Posterior vena cava (tissue), 2 donors: ENCODE data around the gene BRAT1. TPM values are rescaled to one million over a fixed set of nuclear protein-coding genes. Genes with fewer than 3 reads are reported as not detected.
A peak's percentile ranks its signal among the peaks of the same experiment; 100 is the strongest.

ENCODE experiments used
- DNase-seq: peaks from one replicate; pipeline ENCODE4 v3.0.0-alpha.2; 2020; ENCODE audit warnings: low spot score
- intact Hi-C, 2 donors: fragments of 100-400 bp; cut with DNase I; formaldehyde crosslinking; loops; one replicate each; pipeline versions ENCODE4 v1.14.1 to v1.14.2; 2022 to 2023
- total RNA-seq, 2 donors: library from RNA; stranded (reverse); fragmentation: NEBNext Ultra II Directional; extraction: Animal tissue kit (Norgen Biotek cat#: 25700); gene quantifications; one replicate each; pipeline ENCODE4 v1.2.1, GENCODE V29; 2021
- donor health status: DM: yes; HTN: yes; CAD: no.
- donor health status: DM: yes; HTN: yes; CAD: no.

The BRAT1 gene
- total RNA-seq, 2 donors from 2014 or later = 16.3 to 17.2 TPM

DNA sequence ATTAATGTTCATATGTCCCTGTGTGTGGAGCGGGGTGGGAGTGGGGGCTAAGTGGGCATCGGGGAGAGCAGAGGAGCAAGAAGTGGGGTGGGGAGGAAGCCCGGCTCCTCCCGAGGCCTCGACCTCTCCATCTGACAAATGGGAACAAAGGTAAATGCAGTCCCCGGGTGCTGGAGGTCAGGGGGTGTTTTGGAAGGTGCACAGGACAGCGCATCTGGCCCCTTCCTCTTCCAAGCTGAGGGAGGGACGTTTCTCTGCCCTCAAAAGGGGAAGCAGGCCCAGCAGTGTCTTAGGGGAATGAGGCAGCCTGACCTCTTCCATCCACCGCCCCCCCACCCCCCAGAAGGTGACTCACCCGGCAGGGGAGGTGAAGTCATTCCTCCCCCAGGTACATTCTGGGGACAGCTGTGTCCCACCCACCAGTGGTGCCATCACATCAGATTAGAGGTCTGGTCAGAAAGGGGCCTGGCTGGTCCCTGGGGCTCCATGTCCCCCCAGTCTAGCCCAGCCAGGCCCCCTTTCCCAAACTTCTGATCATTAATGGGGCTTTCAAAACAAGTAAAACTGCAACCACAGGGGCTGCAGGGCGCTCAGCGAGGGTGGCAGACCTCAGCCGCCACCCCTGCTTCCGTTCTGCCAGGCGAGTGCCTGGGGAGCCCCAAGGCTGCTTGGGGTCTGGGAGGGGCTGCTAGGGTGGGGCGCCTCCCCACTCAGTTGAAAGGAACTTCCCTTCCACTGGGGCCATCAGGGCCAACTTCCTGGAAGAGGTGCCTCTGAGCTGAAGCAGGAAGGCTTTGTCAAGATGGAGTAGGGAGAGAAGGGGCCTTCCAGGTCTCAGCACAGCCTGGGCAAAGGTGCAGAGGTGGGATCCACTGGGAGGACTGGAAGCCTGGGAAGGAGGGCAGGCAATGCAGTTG lies 25.0 kb downstream of the BRAT1 start:
- DNase-seq = peak; percentile 83
- intact Hi-C loops = no loop called here

- intact Hi-C loops = no loop called here
Measured at GRCh38 chr7:2529161-2530070, 25.9 kb downstream of the BRAT1 start.

GRCh38 chr7:2528481-2529095 lies 26.7 kb downstream of the BRAT1 start:
- intact Hi-C loops = no loop called here
- DNase-seq = peak; percentile 64

More at GRCh38 chr7:2529161-2530070, 25.9 kb downstream of the BRAT1 start:
- peak; percentile 93 for DNase-seq

- DNase-seq = peak; percentile 80
- intact Hi-C loops = no loop called here
Measured at GRCh38 chr7:2527505-2528467, 27.5 kb downstream of the BRAT1 start.

DNA sequence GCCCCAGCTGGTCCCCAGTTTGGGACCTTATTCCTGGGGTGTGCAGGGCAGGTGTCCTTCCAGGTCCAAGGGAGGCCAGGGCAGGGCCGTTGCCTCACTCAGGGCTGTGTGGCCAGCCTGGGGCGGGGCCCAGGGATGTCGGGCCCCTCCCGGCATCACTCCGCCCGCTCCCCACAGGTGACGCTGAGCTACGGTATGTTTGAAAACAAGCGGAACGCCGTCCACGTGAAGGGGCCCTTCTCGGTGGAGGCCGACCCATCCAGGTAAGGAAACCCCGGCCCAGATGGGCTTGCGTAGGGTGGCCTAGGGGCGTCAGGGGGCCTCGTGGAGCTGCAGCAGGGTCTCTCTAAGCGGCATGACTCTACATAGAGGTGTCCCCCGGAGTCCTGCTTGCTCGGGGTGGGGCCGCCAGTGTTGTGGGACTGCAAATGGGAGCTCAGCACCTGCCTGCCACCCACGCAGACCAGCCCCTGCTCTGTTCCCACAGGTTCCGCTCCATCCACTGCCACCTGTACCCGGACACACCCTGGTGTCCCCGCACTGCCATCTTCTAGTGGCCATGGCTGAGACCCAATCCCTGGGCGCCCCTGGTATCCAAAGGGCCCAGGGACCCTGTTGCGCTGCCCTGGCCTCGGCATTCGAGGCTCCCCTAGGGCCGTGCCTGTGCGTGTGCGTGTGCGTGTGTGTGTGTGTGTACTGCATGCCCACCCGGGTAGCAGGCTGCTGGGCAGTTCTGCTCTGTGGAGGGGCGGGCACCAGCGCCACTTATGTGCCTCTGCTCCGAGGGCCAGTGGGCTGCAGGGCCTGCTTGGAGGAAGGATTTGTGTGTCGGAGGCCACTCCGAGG lies 28.4 kb downstream of the BRAT1 start:
- intact Hi-C loops = no loop called here
- DNase-seq = peak; percentile 81

DNA sequence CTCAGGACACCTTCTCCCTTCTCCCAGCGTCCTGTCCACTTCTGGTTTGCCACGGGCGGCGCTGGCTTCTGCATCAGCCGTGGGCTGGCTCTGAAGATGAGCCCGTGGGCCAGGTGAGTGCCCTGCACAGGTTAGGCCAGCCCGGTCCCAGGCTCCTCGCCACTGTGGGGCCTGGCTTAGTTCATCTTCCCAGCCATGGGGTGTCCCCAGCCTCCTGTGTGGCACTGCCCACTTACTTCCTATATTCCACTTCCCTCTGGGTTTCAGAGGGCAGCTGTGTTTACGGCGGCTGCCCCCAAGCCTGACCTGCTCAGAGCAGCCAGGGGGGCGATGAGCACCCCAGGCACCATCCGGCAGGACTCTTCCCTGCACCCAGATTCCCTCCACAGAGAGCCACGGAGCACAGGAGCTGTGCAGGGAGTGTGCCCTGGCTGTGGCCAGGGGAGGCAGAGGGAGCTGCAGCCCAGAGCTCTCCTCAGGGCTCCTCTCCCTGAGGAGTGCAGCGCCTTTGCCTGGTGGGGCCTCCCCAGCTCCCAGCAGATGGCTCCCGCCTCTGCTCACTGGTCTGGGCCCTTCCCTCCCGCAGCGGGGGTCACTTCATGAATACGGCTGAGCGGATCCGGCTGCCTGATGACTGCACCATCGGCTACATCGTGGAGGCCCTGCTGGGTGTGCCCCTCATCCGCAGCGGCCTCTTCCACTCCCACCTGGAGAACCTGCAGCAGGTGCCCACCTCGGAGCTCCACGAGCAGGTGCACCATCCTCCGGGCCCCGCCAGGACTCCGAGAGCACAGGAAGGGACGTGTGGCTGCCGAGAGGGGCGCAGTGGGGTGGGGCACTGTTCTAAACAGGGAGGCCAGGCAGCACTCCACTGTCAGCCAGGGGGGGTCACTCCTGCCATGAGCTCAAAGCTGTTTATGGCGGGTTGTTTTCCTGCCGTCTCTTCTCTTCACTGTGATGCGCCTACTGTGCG lies 29.4 kb downstream of the BRAT1 start:
- intact Hi-C loops = no loop called here
- peak; percentile 84 for DNase-seq

- intact Hi-C loops = no loop called here
- peak; percentile 84 for DNase-seq
Measured at GRCh38 chr7:2524808-2525657, 30.3 kb downstream of the BRAT1 start.

- intact Hi-C loops = no loop called here
- DNase-seq = peak; percentile 92
Measured at GRCh38 chr7:2523941-2524807, 31.1 kb downstream of the BRAT1 start.

- intact Hi-C loops = no loop called here
Measured at GRCh38 chr7:2523461-2523936, 31.8 kb downstream of the BRAT1 start.

DNA sequence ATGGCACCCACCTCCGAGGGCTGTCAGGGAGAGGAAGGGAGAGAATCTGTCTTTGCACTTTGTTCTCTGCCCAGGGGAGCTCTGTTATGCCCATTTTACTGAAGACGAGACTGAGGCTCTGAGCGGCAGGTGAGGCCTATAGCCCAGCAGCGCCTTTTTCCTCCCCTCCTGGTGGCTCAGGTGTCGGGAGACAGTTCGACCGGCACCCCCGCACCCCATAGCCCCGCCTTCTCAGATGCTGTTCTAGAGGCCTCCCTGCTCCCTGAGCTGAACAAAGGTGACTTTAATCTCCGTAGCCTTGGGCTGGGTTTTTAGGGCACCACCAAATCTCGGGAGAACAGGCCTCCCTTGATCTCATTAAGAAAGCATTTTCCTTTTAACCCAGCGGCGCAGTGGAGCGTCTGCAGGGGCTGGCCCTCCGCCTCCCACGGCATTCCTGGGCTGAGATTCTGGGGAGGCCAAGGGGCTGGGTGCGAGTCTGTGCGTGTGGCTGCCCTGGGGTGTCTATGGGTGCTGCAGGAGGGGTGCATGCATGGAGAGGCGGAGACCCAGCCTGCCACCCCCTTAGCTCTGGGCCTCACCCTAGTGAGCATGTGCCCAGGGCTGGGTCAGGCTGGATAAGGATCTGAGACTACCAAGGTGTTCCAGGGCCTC lies 32.4 kb downstream of the BRAT1 start:
- intact Hi-C loops = no loop called here
- no peak for DNase-seq

More at GRCh38 chr7:2523461-2523936, 31.8 kb downstream of the BRAT1 start:
- no peak for DNase-seq

- intact Hi-C loops = no loop called here
- DNase-seq = no peak
Measured at GRCh38 chr7:2521952-2522591, 33.3 kb downstream of the BRAT1 start.

GRCh38 chr7:2521341-2521745 lies 34.0 kb downstream of the BRAT1 start:
- intact Hi-C loops = no loop called here
- DNase-seq = no peak

DNA sequence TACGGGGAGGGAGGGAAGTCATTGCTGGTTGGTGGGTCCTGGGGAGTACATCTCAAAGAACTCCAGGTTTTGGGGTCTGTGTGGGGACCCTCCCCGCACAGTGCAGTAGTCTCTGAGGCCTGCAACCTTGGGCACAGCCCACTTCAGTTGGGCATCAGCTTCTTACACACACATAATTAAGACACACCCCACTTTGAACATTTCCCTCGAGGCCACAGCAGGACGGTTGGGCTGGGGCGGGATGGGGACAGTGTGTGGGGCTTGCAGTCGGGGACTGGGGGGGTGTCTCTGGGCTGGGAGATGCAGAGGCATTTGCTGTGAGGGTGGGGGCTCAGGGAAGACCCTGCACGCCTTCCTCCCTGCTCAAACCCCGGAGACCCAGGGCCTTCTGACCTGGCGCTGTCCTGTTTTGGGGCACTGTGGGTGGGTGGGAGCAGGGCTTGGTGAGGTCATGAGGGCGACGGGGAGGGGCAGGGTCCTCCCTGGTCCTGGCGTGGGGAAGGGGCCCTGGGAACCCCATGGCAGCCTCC lies 34.5 kb downstream of the BRAT1 start:
- DNase-seq = no peak
- intact Hi-C loops = no loop called here
